Tibial nerve (tissue), 4 donors: ENCODE measurements around the gene CSDE1. TPM values are rescaled to one million over a fixed set of nuclear protein-coding genes. Genes with fewer than 3 reads are reported as not detected.
A peak's percentile ranks its signal among the peaks of the same experiment; 100 is the strongest.
"Not testable (repeated sequence)": the region's sequence is repeated elsewhere in the genome, so short reads cannot be mapped to it uniquely, and the experiment has no call there.

Experiments
- DNase-seq, 2 donors: peaks; one replicate each; pipeline ENCODE4 v3.0.0-alpha.2; 2019; ENCODE audit warnings: low spot score in 2 of 2
- H3K27ac ChIP-seq, 4 donors: fragments of 200-600 bp; sonication (generic) in 3 of 4; one replicate each; pipeline ENCODE4 v1.5.1; 2017 to 2019; ENCODE audit warnings: mild to moderate bottlenecking in 1 of 4
- H3K27me3 ChIP-seq, 2 donors: fragments of 200-600 bp; sonication (generic) in 1 of 2; one replicate each; pipeline versions ENCODE4 v1.5.1 to v1.6.0; 2017 to 2019
- H3K36me3 ChIP-seq, 3 donors: fragments of 200-600 bp; sonication (generic); one replicate each; pipeline ENCODE4 v1.5.1; 2018 to 2019
- H3K4me1 ChIP-seq, 4 donors: fragments of 200-600 bp; sonication (generic) in 3 of 4; one replicate each; pipeline ENCODE4 v1.5.1; 2017 to 2019
- H3K4me3 ChIP-seq, 4 donors: fragments of 200-600 bp; sonication (generic) in 3 of 4; one replicate each; pipeline ENCODE4 v1.5.1; 2017 to 2019; ENCODE audit warnings: mild to moderate bottlenecking in 1 of 4, moderate library complexity in 1 of 4
- H3K9me3 ChIP-seq, 4 donors: fragments of 200-600 bp; sonication (generic) in 3 of 4; one replicate each; pipeline ENCODE4 v1.5.1; 2017 to 2019
- CTCF ChIP-seq, 5 experiments: fragments of 200-600 bp in 3 of 5; fragments of 450-650 bp in 2 of 5; sonication (generic) in 3 of 5; IDR thresholded peaks; one replicate each; pipeline ENCODE4 v1.5.1; 2016 to 2019; ENCODE audit warnings: antibody characterized with exemption in 5 of 5, mild to moderate bottlenecking in 3 of 5, moderate library complexity in 2 of 5
- EP300 ChIP-seq, 2 donors: sonication (generic); formaldehyde crosslinking; IDR thresholded peaks; one replicate each; pipeline ENCODE4 v1.6.1; 2017; ENCODE audit warnings: antibody characterized with exemption in 2 of 2, mild to moderate bottlenecking in 1 of 2
- POLR2A ChIP-seq, 2 donors: fragments of 450-650 bp; IDR thresholded peaks; one replicate each; pipeline ENCODE4 v1.6.1; 2017; ENCODE audit warnings: antibody characterized with exemption in 2 of 2, mild to moderate bottlenecking in 2 of 2, moderate library complexity in 2 of 2
- WGBS, 2 donors: methylation state at CpG; one replicate each; pipeline ENCODE4 v1.1.5; 2018; 5-methylcytosine and 5-hydroxymethylcytosine counted together
- total RNA-seq, 4 donors: library from RNA; depleted of rRNA; stranded (reverse); fragments of >200 nt; gene quantifications; one replicate each; pipeline ENCODE4 v1.1.0, GENCODE V29; 2016

The CSDE1 gene
- total RNA-seq, 4 donors from 2014 or later = 528 to 1,344 (median 763) TPM

GRCh38 chr1:114782476-114782875 lies 24.7 kb upstream of the CSDE1 start:
- H3K36me3 ChIP-seq = peaks cover 0 to 14% (median 0%) of the 10 kb centered on the region in 3 donors
- no peak for DNase-seq
- H3K4me1 ChIP-seq = peaks cover 0 to 23% (median 0%) of the 10 kb centered on the region in 4 donors
- TF ChIP-seq POLR2A (IDR thresholded peaks at IDR 0.05) (no peak), CTCF (IDR thresholded peaks at IDR 0.05) (no peak)
- no peak overlapping the region for H3K27ac ChIP-seq
- 73 to 82% methylated on average over 5 of the region's 5 CpGs for WGBS, 2 donors
- peaks cover 0 to 14% (median 4%) of the 10 kb centered on the region in 4 donors for H3K9me3 ChIP-seq
- H3K4me3 ChIP-seq = no peak overlapping the region
- H3K27me3 ChIP-seq = no peaks in the 10 kb centered on the region

GRCh38 chr1:114780344-114781226 lies 22.8 kb upstream of the CSDE1 start, which contains the start of gene SIKE1:
SIKE1 (minus strand) TSS chr1:114780685; CDS start chr1:114780607, 78 bp downstream.
- peaks cover 0 to 29% (median 0%) of the 10 kb centered on the region in 3 donors for H3K36me3 ChIP-seq
- H3K4me1 ChIP-seq = peaks cover 0 to 23% (median 0%) of the 10 kb centered on the region in 4 donors
- 20 to 24% methylated on average over 42 to 53 of the region's 53 CpGs for WGBS, 2 donors
- peak within 1 kb of the TSS; percentile 61 to 91 (median 86) for H3K4me3 ChIP-seq
- DNase-seq = peak; percentile 71 to 87
- no peaks in the 10 kb centered on the region for H3K27me3 ChIP-seq
- H3K9me3 ChIP-seq = peaks cover 0 to 3% (median under 1%) of the 10 kb centered on the region in 4 donors
- peak within 1 kb of the TSS; percentile 64 to 92 (median 91) for H3K27ac ChIP-seq
- peak; percentile 61 to 89 for TF ChIP-seq EP300 (IDR thresholded peaks at IDR 0.05)
- TF ChIP-seq CTCF (IDR thresholded peaks at IDR 0.05) = peak in 1 of 5 experiments; percentile 37
- TF ChIP-seq POLR2A (IDR thresholded peaks at IDR 0.05) = peak in 1 of 2 donors; percentile 61

GRCh38 chr1:114779722-114780121 lies 21.9 kb upstream of the CSDE1 start:
- H3K9me3 ChIP-seq = no peaks in the 10 kb centered on the region
- DNase-seq = no peak
- peak overlapping the region; percentile 61 to 91 (median 86) for H3K4me3 ChIP-seq
- no peaks in the 10 kb centered on the region for H3K27me3 ChIP-seq
- H3K36me3 ChIP-seq = peaks cover 0 to 38% (median 0%) of the 10 kb centered on the region in 3 donors
- no peak for TF ChIP-seq POLR2A (IDR thresholded peaks at IDR 0.05)
- TF ChIP-seq CTCF (IDR thresholded peaks at IDR 0.05) = no peak
- no peak for TF ChIP-seq EP300 (IDR thresholded peaks at IDR 0.05)
- H3K27ac ChIP-seq = peak overlapping the region in 3 of 4 donors; percentile 91 to 92 (median 91)
- peaks cover 0 to 23% (median 0%) of the 10 kb centered on the region in 4 donors for H3K4me1 ChIP-seq

- H3K36me3 ChIP-seq = peaks cover 0 to 68% (median 0%) of the 10 kb centered on the region in 3 donors
- H3K4me3 ChIP-seq, H3K27me3 ChIP-seq, H3K9me3 ChIP-seq, DNase-seq, H3K27ac ChIP-seq: not testable (repeated sequence)
- WGBS, 2 donors = 94 to 97% methylated on average over 4 of the region's 4 CpGs
- H3K4me1 ChIP-seq = peaks cover 0 to 23% (median 0%) of the 10 kb centered on the region in 4 donors
Observed at GRCh38 chr1:114776726-114777125, 18.9 kb upstream of the CSDE1 start.

GRCh38 chr1:114771992-114772391 lies 14.2 kb upstream of the CSDE1 start:
- no peak overlapping the region for H3K27ac ChIP-seq
- WGBS, 2 donors = 87 to 95% methylated on average over 1 of the region's 1 CpG

More at GRCh38 chr1:114771992-114772391, 14.2 kb upstream of the CSDE1 start:
- Histone ChIP-seq H3K36me3 (peaks cover 0 to 78% (median 0%) of the 10 kb centered on the region in 3 donors), H3K4me1 (no peaks in the 10 kb centered on the region), H3K4me3 (no peak overlapping the region), H3K9me3 (no peaks in the 10 kb centered on the region), H3K27me3 (no peaks in the 10 kb centered on the region)
- TF ChIP-seq CTCF (IDR thresholded peaks at IDR 0.05) = no peak
- TF ChIP-seq EP300 (IDR thresholded peaks at IDR 0.05) = no peak
- no peak for TF ChIP-seq POLR2A (IDR thresholded peaks at IDR 0.05)
- DNase-seq = no peak
